NT2/D1 (cell line): ENCODE measurements around the gene INSR.
"Not testable (repeated sequence)": the region's sequence is repeated elsewhere in the genome, so short reads cannot be mapped to it uniquely, and the experiment has no call there.

Source experiments
- SUZ12 ChIP-seq: IDR thresholded peaks from 2 replicates; pipeline ENCODE4 v1.6.1; 2011; ENCODE audit not compliant: insufficient read length, insufficient read depth; ENCODE audit errors: extremely low read depth
- ZNF274 ChIP-seq: IDR thresholded peaks from 2 replicates; pipeline ENCODE4 v1.6.1; 2011; ENCODE audit warnings: mild to moderate bottlenecking, low read depth, low read length

GRCh38 chr19:7147119-7147675, 147.0 kb downstream of the INSR start:
- not testable (repeated sequence) for TF ChIP-seq ZNF274, SUZ12
